B cell (primary cell): ENCODE measurements around the gene ATCAY.

ENCODE experiments used
- EZH2 ChIP-seq: IDR thresholded peaks from 2 replicates; pipeline ENCODE4 v1.6.1; 2012; ENCODE audit warnings: borderline replicate concordance, low read depth, mild to moderate bottlenecking, moderate library complexity, low read length; ENCODE audit not compliant: insufficient read depth, poor library complexity, severe bottlenecking
- TF ChIP-seq, protein P1 (sequence below): fragments of 200-600 bp; IDR thresholded peaks from one replicate; pipeline ENCODE4 v1.8.0; 2022; ENCODE audit warnings: antibody characterized with exemption, mild to moderate bottlenecking

DNA sequence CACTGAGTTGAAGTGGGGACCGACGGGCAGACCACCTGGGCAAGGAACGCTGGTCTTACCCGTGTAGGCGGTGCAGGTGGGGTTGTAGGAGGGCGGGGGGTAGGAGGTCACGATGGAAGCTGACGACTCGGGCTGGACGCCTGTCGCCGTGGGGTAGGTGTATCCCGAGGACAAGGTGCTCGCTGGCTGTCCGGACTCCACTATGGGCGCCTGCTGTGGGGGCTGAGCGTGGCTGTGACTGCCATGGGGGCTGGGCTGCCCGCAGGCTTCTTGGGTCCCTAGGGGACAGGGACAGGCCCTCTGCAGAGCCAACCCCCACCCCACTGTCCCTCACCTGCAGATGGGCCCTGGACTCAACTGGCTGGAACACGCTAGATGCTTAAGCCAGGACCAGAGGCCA, 48.9 kb upstream of the ATCAY start:
- no peak for TF ChIP-seq EZH2
- TF ChIP-seq, protein P1, sequence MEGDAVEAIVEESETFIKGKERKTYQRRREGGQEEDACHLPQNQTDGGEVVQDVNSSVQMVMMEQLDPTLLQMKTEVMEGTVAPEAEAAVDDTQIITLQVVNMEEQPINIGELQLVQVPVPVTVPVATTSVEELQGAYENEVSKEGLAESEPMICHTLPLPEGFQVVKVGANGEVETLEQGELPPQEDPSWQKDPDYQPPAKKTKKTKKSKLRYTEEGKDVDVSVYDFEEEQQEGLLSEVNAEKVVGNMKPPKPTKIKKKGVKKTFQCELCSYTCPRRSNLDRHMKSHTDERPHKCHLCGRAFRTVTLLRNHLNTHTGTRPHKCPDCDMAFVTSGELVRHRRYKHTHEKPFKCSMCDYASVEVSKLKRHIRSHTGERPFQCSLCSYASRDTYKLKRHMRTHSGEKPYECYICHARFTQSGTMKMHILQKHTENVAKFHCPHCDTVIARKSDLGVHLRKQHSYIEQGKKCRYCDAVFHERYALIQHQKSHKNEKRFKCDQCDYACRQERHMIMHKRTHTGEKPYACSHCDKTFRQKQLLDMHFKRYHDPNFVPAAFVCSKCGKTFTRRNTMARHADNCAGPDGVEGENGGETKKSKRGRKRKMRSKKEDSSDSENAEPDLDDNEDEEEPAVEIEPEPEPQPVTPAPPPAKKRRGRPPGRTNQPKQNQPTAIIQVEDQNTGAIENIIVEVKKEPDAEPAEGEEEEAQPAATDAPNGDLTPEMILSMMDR = no peak
